Measurements from ENCODE around the gene ISG20. TPM values are rescaled to one million over a fixed set of nuclear protein-coding genes. Genes with fewer than 3 reads are reported as not detected.

The ISG20 gene
- total RNA-seq, 4 donors from 2014 or later = 14.3 to 47.8 (median 35.1) TPM

- no peak for DNase-seq
- Histone ChIP-seq H3K9me3 (no peaks in the 10 kb centered on the region), H3K27me3 (no peaks in the 10 kb centered on the region), H3K4me3 (replicated peaks in 1 of 3) (no peak overlapping the region), H3K4me1 (no peaks in the 10 kb centered on the region), H3K36me3 (no peaks in the 10 kb centered on the region), H3K27ac (no peak overlapping the region)
- intact Hi-C loops (cut with DNase I) = no loop called here
- TF ChIP-seq, protein P1, sequence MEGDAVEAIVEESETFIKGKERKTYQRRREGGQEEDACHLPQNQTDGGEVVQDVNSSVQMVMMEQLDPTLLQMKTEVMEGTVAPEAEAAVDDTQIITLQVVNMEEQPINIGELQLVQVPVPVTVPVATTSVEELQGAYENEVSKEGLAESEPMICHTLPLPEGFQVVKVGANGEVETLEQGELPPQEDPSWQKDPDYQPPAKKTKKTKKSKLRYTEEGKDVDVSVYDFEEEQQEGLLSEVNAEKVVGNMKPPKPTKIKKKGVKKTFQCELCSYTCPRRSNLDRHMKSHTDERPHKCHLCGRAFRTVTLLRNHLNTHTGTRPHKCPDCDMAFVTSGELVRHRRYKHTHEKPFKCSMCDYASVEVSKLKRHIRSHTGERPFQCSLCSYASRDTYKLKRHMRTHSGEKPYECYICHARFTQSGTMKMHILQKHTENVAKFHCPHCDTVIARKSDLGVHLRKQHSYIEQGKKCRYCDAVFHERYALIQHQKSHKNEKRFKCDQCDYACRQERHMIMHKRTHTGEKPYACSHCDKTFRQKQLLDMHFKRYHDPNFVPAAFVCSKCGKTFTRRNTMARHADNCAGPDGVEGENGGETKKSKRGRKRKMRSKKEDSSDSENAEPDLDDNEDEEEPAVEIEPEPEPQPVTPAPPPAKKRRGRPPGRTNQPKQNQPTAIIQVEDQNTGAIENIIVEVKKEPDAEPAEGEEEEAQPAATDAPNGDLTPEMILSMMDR (IDR thresholded peaks at IDR 0.05) = no peak
- no peak for TF ChIP-seq POLR2A (IDR thresholded peaks at IDR 0.05)
- WGBS, 2 donors = 87 to 89% methylated on average over 8 of the region's 8 CpGs
Measured at GRCh38 chr15:88688394-88688933, 49.6 kb downstream of the ISG20 start.

DNA sequence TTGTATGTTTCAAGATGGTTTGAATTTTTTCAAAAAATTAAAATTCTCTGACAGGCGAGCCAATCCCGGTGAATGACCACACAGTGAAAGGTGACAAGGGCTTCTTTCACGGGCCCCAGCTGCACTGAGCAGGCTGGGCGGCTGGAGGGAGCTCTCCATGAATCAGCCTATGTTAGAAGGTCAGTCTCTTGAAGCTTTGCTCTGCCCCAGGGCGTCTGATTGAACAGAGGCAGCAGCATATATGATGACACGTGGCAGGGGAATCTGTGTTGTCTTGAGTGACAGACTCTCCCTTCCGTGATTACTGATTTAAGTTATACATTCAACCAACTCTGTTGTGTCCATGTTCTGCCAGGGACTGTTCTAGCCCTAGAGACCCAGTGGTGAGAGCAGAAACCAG is 51.5 kb downstream of the ISG20 start:
- no peak for DNase-seq
- no peaks in the 10 kb centered on the region for H3K9me3 ChIP-seq
- TF ChIP-seq, protein P1 (IDR thresholded peaks at IDR 0.05) = no peak
- TF ChIP-seq POLR2A (IDR thresholded peaks at IDR 0.05) = no peak
- no peak overlapping the region for H3K27ac ChIP-seq
- intact Hi-C loops (cut with DNase I) = no loop called here
- no peaks in the 10 kb centered on the region for H3K36me3 ChIP-seq
- H3K4me3 ChIP-seq (replicated peaks in 1 of 3) = no peak overlapping the region
- H3K27me3 ChIP-seq = no peaks in the 10 kb centered on the region
- WGBS, 2 donors = 87 to 90% methylated on average over 7 of the region's 7 CpGs
- no peaks in the 10 kb centered on the region for H3K4me1 ChIP-seq

GRCh38 chr15:88693191-88693590 is 54.4 kb downstream of the ISG20 start:
- DNase-seq = no peak
- Histone ChIP-seq H3K27me3 (no peaks in the 10 kb centered on the region), H3K9me3 (no peaks in the 10 kb centered on the region), H3K4me3 (replicated peaks in 1 of 3) (no peak overlapping the region), H3K4me1 (no peaks in the 10 kb centered on the region), H3K36me3 (no peaks in the 10 kb centered on the region), H3K27ac (no peak overlapping the region)
- TF ChIP-seq POLR2A (IDR thresholded peaks at IDR 0.05) = no peak
- TF ChIP-seq, protein P1 (IDR thresholded peaks at IDR 0.05) = no peak
- 79 to 82% methylated on average over 5 of the region's 5 CpGs for WGBS, 2 donors
- intact Hi-C loops (cut with DNase I) = no loop called here

DNA sequence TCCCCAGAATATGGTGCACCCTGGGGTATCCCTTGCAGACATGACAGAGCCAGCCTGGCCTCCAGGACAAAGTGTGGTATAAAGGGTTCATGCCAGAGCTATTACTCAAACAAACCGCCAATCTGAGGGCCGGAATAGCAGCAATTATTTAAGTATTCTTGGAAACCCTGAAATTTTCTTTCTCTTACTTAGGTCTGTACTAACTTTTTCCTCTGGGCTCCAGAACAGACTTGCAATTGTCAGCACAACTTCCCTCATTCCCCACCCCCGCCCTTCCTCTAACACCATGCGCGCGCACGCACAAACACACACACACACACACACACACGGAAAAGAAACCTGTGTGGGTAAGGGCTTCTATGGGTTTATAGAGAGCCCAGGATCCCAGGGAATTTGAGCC is 56.3 kb downstream of the ISG20 start:
- intact Hi-C loops (cut with DNase I) = no loop called here
- Histone ChIP-seq H3K4me1 (no peaks in the 10 kb centered on the region), H3K9me3 (no peaks in the 10 kb centered on the region), H3K27me3 (no peaks in the 10 kb centered on the region), H3K27ac (no peak overlapping the region), H3K36me3 (no peaks in the 10 kb centered on the region), H3K4me3 (replicated peaks in 1 of 3) (no peak overlapping the region)
- WGBS, 2 donors = 89% methylated on average over 8 of the region's 8 CpGs
- no peak for DNase-seq
- TF ChIP-seq, protein P1 (IDR thresholded peaks at IDR 0.05) = no peak
- TF ChIP-seq POLR2A (IDR thresholded peaks at IDR 0.05) = no peak

DNA sequence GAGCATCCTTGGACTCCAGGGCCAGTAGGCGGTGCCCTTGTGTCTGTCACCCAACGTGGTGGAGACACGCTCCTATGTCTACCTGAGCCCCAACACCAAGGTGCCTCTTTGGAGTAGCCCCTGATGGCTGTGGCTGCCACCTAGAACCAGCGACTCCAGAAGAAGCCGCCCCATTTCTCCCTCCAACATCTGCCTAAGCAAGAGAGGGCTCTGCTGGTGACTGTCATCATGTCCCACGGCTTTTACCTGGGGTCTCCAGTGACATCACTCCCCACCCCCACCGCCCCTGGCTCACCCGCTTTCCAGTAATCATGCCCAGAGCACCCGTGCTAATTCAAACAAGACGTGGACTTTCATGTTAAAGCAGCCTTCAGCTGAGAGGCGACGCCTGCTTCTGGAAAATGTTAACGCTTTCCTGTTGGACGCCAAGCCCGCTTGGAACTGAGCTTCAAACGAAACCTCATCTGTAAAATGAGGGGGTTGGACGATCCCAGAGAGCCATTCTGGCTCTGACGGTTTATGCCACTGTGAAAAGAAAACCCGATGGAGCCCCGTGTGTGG is 57.0 kb downstream of the ISG20 start:
- Histone ChIP-seq H3K27ac (no peak overlapping the region), H3K27me3 (no peaks in the 10 kb centered on the region), H3K4me1 (no peaks in the 10 kb centered on the region), H3K4me3 (replicated peaks in 1 of 3) (no peak overlapping the region), H3K9me3 (no peaks in the 10 kb centered on the region), H3K36me3 (no peaks in the 10 kb centered on the region)
- no peak for TF ChIP-seq POLR2A (IDR thresholded peaks at IDR 0.05)
- TF ChIP-seq, protein P1 (IDR thresholded peaks at IDR 0.05) = no peak
- 68 to 76% methylated on average over 15 to 20 of the region's 20 CpGs for WGBS, 2 donors
- intact Hi-C loops (cut with DNase I) = no loop called here
- no peak for DNase-seq

Measured in thyroid gland (tissue), 4 donors.